ENCODE measurements around the gene GNG7. TPM values are rescaled to one million over a fixed set of nuclear protein-coding genes. Genes with fewer than 3 reads are reported as not detected.
"Not testable (repeated sequence)": the region's sequence is repeated elsewhere in the genome, so short reads cannot be mapped to it uniquely, and the experiment has no call there.

The GNG7 gene
- total RNA-seq, 1 donor = 0.72 TPM

DNA sequence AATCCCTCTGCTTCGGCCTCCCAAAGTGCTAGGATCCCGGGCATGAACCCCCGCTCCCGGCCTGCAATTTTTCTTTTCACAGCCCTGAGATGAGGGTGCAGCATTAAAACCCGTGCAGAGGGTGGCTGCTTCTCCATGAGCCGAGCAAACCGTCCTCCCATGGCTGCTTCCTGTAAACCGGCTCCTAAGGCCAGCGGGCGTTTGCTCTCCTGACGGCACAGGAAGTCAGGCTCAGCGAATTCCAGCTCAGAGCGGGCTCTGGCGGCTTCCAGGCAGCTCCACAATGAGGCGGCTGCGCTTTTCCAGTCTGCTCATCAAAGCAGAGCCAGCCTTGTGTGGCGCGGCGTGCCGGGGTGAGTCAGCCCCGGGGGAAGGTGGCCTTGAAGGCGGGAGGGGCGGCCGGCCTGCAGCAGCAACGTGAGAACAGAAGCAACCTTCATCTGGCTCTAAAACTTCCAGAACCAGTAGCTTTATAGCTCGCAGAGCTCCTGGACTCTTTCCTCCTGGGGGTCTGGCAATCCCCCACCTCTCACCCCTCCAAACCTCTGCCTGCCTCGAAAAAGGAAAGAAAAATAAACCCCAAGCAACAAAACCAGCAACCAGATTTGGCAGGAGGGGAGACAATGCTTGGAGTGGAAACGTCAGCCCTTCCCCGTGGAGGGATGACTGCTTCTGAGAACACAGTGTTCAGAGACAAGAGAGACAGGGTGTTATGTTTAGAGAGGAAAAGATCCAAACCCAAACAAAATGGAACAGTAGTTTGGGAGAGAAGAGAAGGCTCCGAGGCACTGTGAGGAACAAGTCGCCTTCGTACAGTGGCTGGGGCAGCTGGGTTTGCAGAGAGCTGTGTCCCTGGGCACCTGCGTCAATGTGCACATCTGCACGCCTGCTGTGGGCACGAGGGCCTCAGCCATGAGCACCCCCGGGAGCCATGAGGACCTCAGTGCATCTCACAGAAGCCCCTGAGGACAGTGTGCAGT is 158.7 kb downstream of the GNG7 start:
- peaks cover 54% of the 10 kb centered on the region for H3K4me1 ChIP-seq (ENCODE audit: insufficient read depth, low read length)
- no peaks in the 10 kb centered on the region for H3K9me3 ChIP-seq (ENCODE audit: low read depth, low read length)
- H3K36me3 ChIP-seq (ENCODE audit: insufficient read depth, low read length) = no peaks in the 10 kb centered on the region
- H3K4me2 ChIP-seq (ENCODE audit: insufficient read depth, low read length) = peak overlapping the region; percentile 71
- peak overlapping the region; percentile 95 for H3K27ac ChIP-seq (ENCODE audit: low read depth, low read length)
- H2AFZ ChIP-seq (ENCODE audit: low read length) = peak overlapping the region; percentile 69
- TF ChIP-seq, protein P1, sequence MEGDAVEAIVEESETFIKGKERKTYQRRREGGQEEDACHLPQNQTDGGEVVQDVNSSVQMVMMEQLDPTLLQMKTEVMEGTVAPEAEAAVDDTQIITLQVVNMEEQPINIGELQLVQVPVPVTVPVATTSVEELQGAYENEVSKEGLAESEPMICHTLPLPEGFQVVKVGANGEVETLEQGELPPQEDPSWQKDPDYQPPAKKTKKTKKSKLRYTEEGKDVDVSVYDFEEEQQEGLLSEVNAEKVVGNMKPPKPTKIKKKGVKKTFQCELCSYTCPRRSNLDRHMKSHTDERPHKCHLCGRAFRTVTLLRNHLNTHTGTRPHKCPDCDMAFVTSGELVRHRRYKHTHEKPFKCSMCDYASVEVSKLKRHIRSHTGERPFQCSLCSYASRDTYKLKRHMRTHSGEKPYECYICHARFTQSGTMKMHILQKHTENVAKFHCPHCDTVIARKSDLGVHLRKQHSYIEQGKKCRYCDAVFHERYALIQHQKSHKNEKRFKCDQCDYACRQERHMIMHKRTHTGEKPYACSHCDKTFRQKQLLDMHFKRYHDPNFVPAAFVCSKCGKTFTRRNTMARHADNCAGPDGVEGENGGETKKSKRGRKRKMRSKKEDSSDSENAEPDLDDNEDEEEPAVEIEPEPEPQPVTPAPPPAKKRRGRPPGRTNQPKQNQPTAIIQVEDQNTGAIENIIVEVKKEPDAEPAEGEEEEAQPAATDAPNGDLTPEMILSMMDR (IDR thresholded peaks at IDR 0.05; ENCODE audit: extremely low read depth, low read depth, low read length) = peak; percentile 35
- DNase-seq (ENCODE audit: insufficient read length, low spot score, missing footprints) = peak; percentile 98
- H4K20me1 ChIP-seq (ENCODE audit: insufficient read depth, low read length) = no peaks in the 10 kb centered on the region
- H3K79me2 ChIP-seq (ENCODE audit: insufficient read depth, low read length) = no peaks in the 10 kb centered on the region
- peak overlapping the region; percentile 43 for H3K4me3 ChIP-seq (ENCODE audit: insufficient read depth, low read length)
- no peaks in the 10 kb centered on the region for H3K27me3 ChIP-seq (ENCODE audit: insufficient read depth, low read length)

DNA sequence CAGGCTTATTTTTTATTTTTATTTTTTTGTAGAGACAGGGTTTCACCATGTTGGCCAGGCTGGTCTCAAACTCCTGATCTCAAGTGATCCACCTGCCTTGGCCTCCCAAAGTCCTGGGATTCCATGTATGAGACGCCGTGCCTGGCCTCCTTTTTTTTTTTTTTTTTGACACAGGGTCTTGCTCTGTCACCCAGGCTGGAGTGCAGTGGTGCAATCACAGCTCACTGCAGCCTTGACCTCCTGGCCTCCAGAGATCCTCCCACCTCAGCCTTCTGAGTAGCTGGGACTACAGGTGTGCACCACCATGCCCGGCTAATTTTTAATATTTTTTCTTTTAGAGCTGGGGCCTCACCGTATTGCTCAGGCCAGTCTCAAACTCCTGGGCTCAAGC is 159.4 kb downstream of the GNG7 start:
- peak overlapping the region; percentile 71 for H3K4me2 ChIP-seq (ENCODE audit: insufficient read depth, low read length)
- DNase-seq (ENCODE audit: insufficient read length, low spot score, missing footprints); H3K79me2 ChIP-seq (ENCODE audit: insufficient read depth, low read length); H4K20me1 ChIP-seq (ENCODE audit: insufficient read depth, low read length); H3K9me3 ChIP-seq (ENCODE audit: low read depth, low read length); H3K36me3 ChIP-seq (ENCODE audit: insufficient read depth, low read length); H3K27me3 ChIP-seq (ENCODE audit: insufficient read depth, low read length); H2AFZ ChIP-seq (ENCODE audit: low read length): not testable (repeated sequence)
- H3K4me3 ChIP-seq (ENCODE audit: insufficient read depth, low read length) = peak overlapping the region; percentile 34
- H3K27ac ChIP-seq (ENCODE audit: low read depth, low read length) = peak overlapping the region; percentile 95
- H3K4me1 ChIP-seq (ENCODE audit: insufficient read depth, low read length) = peaks cover 54% of the 10 kb centered on the region

DNA sequence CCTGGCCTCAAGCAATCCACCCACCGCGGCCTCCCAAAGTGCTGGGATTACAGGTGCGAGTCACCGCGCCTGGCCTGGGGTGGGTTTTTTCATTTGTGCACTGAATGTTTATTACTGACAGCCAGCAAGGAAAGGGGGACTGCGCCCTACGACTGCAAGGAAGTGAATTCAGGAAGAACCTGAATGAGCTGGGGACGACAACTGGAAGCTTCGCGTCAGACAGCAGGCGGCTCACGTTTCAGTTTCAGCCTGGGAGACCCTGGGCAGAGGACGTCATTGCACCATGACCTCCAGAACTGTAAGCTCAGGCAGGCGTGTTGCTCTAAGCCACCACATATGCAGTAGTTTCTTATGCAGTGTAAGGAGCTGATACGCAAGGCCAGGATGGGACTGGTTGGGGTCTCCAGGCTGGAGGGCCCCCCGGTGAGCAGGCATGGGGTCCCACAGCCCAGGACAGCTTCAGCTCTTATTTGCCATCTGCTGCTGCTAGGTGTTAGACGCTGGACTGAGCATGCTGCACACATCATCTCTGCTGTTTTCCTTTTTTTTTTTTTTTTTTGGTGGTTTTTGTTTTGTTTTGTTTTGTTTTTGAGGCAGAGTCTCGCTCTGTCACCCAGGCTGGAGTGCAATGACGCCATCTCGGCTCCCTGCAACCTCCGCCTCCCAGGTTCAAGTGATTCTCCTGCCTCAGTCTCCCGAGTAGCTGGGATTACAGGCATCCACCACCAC is 160.0 kb downstream of the GNG7 start:
- Histone ChIP-seq H2AFZ (ENCODE audit: low read length) (peak overlapping the region; percentile 23), H3K4me3 (ENCODE audit: insufficient read depth, low read length) (no peak overlapping the region), H3K27me3 (ENCODE audit: insufficient read depth, low read length) (no peaks in the 10 kb centered on the region), H3K4me1 (ENCODE audit: insufficient read depth, low read length) (peaks cover 54% of the 10 kb centered on the region), H3K36me3 (ENCODE audit: insufficient read depth, low read length) (no peaks in the 10 kb centered on the region), H3K4me2 (ENCODE audit: insufficient read depth, low read length) (peak overlapping the region; percentile 37), H4K20me1 (ENCODE audit: insufficient read depth, low read length) (no peaks in the 10 kb centered on the region), H3K9me3 (ENCODE audit: low read depth, low read length) (no peaks in the 10 kb centered on the region), H3K79me2 (ENCODE audit: insufficient read depth, low read length) (no peaks in the 10 kb centered on the region), H3K27ac (ENCODE audit: low read depth, low read length) (peak overlapping the region; percentile 95)
- TF ChIP-seq, protein P1 (IDR thresholded peaks at IDR 0.05; ENCODE audit: extremely low read depth, low read depth, low read length) = no peak
- peak; percentile 76 for DNase-seq (ENCODE audit: insufficient read length, low spot score, missing footprints)

DNA sequence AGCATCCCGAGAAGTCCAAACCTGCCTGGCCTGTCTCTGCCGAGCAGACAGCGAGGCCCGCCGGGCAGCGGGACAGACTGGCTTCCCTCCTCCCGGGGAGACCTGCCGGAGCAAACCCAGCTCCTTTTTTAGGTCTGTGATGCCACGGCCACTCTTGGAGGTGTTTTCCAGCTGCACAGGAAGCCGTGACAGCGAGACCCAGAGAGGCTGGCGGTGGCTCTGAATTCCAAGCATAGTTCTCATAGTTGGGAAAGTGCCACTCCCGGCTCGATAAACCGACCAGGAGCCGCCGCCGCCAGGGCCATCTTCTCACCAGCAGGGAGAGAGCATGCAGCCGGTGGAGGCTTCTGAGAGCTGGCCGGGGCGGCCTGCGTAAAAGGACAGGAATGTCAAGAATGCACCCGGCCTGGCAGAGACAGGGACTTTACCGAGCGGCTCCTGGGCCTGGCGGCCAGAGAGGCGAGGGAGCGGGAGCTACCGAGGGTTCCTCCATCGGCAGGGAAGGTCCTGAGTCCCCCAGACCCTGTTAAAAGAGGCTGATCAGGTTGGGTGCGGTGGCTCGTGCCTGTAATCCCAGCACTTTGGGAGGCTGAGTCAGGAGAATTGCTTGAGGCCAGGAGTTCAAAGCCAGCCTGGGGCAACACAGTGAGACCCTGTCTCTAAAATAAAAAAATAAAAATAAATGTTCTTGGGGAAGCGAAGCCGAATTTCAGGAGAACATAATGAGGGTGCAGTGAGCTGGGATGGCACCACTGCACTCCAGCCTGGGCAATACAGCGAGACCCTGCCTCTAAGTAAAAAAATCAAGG is 161.6 kb downstream of the GNG7 start:
- Histone ChIP-seq H3K4me3 (ENCODE audit: insufficient read depth, low read length) (peak overlapping the region; percentile 57), H3K4me2 (ENCODE audit: insufficient read depth, low read length) (peak overlapping the region; percentile 67), H3K36me3 (ENCODE audit: insufficient read depth, low read length) (no peaks in the 10 kb centered on the region), H3K79me2 (ENCODE audit: insufficient read depth, low read length) (no peaks in the 10 kb centered on the region), H2AFZ (ENCODE audit: low read length) (no peak overlapping the region), H3K4me1 (ENCODE audit: insufficient read depth, low read length) (peaks cover 49% of the 10 kb centered on the region), H3K27ac (ENCODE audit: low read depth, low read length) (peak overlapping the region; percentile 98), H3K27me3 (ENCODE audit: insufficient read depth, low read length) (no peaks in the 10 kb centered on the region), H3K9me3 (ENCODE audit: low read depth, low read length) (no peaks in the 10 kb centered on the region), H4K20me1 (ENCODE audit: insufficient read depth, low read length) (no peaks in the 10 kb centered on the region)
- TF ChIP-seq, protein P1 (IDR thresholded peaks at IDR 0.05; ENCODE audit: extremely low read depth, low read depth, low read length) = peak; percentile 35
- DNase-seq (ENCODE audit: insufficient read length, low spot score, missing footprints) = peak; percentile 98

Data from osteoblast (primary cell).